Right atrium auricular region (tissue), 2 donors: ENCODE results near the gene GPC3. TPM values are rescaled to one million over a fixed set of nuclear protein-coding genes. Genes with fewer than 3 reads are reported as not detected.

Experiments used
- DNase-seq: peaks from one replicate; pipeline ENCODE4 v3.0.0-alpha.2; 2019; ENCODE audit warnings: low spot score
- H3K27ac ChIP-seq, 2 donors: fragments of 200-600 bp; sonication (generic); 1 replicate in 1 of 2; 2 replicates in 1 of 2; pipeline ENCODE4 v1.5.1; 2016 to 2019
- H3K27me3 ChIP-seq, 2 donors: fragments of 200-600 bp; sonication (generic); one replicate each; pipeline versions ENCODE4 v1.5.1 to v1.6.0; 2017 to 2019
- H3K36me3 ChIP-seq: fragments of 200-600 bp; sonication (generic); one replicate; pipeline ENCODE4 v1.5.1; 2016
- H3K4me1 ChIP-seq, 2 donors: fragments of 200-600 bp; sonication (generic); one replicate each; pipeline versions ENCODE4 v1.5.1 to v1.6.0; 2017 to 2019
- H3K4me3 ChIP-seq, 2 donors: fragments of 200-600 bp; sonication (generic); 1 replicate in 1 of 2; 2 replicates in 1 of 2; pipeline ENCODE4 v1.5.1; 2017 to 2019; ENCODE audit warnings: mild to moderate bottlenecking in 1 of 2, moderate library complexity in 1 of 2
- H3K9me3 ChIP-seq, 2 donors: fragments of 200-600 bp; sonication (generic); one replicate each; pipeline ENCODE4 v1.5.1; 2019
- CTCF ChIP-seq, 2 donors: fragments of 200-600 bp; sonication (generic); IDR thresholded peaks; one replicate each; pipeline ENCODE4 v1.5.1; 2019; ENCODE audit warnings: antibody characterized with exemption in 2 of 2
- total RNA-seq, 2 donors: library from RNA; depleted of rRNA; stranded (reverse); fragments of >200 nt; gene quantifications; one replicate each; pipeline ENCODE4 v1.1.0, GENCODE V29; 2016

GPC3 gene
- total RNA-seq, 2 donors from 2014 or later = 3.5 to 18.6 TPM

- no peak for DNase-seq
Measured at GRCh38 chrX:133638285-133638684, 347.1 kb downstream of the GPC3 start.

GRCh38 chrX:133637765-133638164, 347.6 kb downstream of the GPC3 start:
- no peaks in the 10 kb centered on the region for H3K27me3 ChIP-seq
- no peaks in the 10 kb centered on the region for H3K4me1 ChIP-seq
- DNase-seq = no peak
- no peak overlapping the region for H3K4me3 ChIP-seq
- H3K27ac ChIP-seq = no peak overlapping the region
- H3K9me3 ChIP-seq = no peaks in the 10 kb centered on the region
- TF ChIP-seq CTCF (IDR thresholded peaks at IDR 0.05) = no peak
- H3K36me3 ChIP-seq = no peaks in the 10 kb centered on the region

More at GRCh38 chrX:133638285-133638684, 347.1 kb downstream of the GPC3 start:
- Histone ChIP-seq H3K9me3 (no peaks in the 10 kb centered on the region), H3K36me3 (no peaks in the 10 kb centered on the region), H3K4me1 (no peaks in the 10 kb centered on the region), H3K27me3 (no peaks in the 10 kb centered on the region), H3K27ac (no peak overlapping the region), H3K4me3 (no peak overlapping the region)
- TF ChIP-seq CTCF (IDR thresholded peaks at IDR 0.05) = no peak

- no peak for DNase-seq
- H3K4me1 ChIP-seq = no peaks in the 10 kb centered on the region
Measured at GRCh38 chrX:133636009-133636408, 349.4 kb downstream of the GPC3 start.

GRCh38 chrX:133634416-133634815, 351.0 kb downstream of the GPC3 start:
- no peaks in the 10 kb centered on the region for H3K9me3 ChIP-seq
- DNase-seq = no peak

More at GRCh38 chrX:133636009-133636408, 349.4 kb downstream of the GPC3 start:
- no peaks in the 10 kb centered on the region for H3K36me3 ChIP-seq
- H3K27ac ChIP-seq = no peak overlapping the region
- H3K27me3 ChIP-seq = no peaks in the 10 kb centered on the region
- TF ChIP-seq CTCF (IDR thresholded peaks at IDR 0.05) = no peak
- no peaks in the 10 kb centered on the region for H3K9me3 ChIP-seq
- H3K4me3 ChIP-seq = no peak overlapping the region

GRCh38 chrX:133633950-133634349, 351.4 kb downstream of the GPC3 start:
- Histone ChIP-seq H3K9me3 (no peaks in the 10 kb centered on the region), H3K4me3 (no peak overlapping the region), H3K36me3 (no peaks in the 10 kb centered on the region), H3K27me3 (no peaks in the 10 kb centered on the region), H3K27ac (no peak overlapping the region), H3K4me1 (no peaks in the 10 kb centered on the region)
- TF ChIP-seq CTCF (IDR thresholded peaks at IDR 0.05) = no peak
- DNase-seq = no peak

More at GRCh38 chrX:133634416-133634815, 351.0 kb downstream of the GPC3 start:
- H3K27ac ChIP-seq = no peak overlapping the region
- H3K27me3 ChIP-seq = no peaks in the 10 kb centered on the region
- TF ChIP-seq CTCF (IDR thresholded peaks at IDR 0.05) = no peak
- H3K4me1 ChIP-seq = no peaks in the 10 kb centered on the region
- H3K4me3 ChIP-seq = no peak overlapping the region
- H3K36me3 ChIP-seq = no peaks in the 10 kb centered on the region

GRCh38 chrX:133633162-133633561, 352.2 kb downstream of the GPC3 start:
- H3K4me1 ChIP-seq = no peaks in the 10 kb centered on the region
- no peaks in the 10 kb centered on the region for H3K9me3 ChIP-seq
- H3K27me3 ChIP-seq = no peaks in the 10 kb centered on the region
- H3K36me3 ChIP-seq = no peaks in the 10 kb centered on the region
- H3K4me3 ChIP-seq = no peak overlapping the region
- no peak for TF ChIP-seq CTCF (IDR thresholded peaks at IDR 0.05)
- H3K27ac ChIP-seq = no peak overlapping the region
- no peak for DNase-seq
